ENCODE data around the gene LRRC41.
"Not testable (repeated sequence)": the region's sequence is repeated elsewhere in the genome, so short reads cannot be mapped to it uniquely, and the experiment has no call there.

The LRRC41 gene

DNA sequence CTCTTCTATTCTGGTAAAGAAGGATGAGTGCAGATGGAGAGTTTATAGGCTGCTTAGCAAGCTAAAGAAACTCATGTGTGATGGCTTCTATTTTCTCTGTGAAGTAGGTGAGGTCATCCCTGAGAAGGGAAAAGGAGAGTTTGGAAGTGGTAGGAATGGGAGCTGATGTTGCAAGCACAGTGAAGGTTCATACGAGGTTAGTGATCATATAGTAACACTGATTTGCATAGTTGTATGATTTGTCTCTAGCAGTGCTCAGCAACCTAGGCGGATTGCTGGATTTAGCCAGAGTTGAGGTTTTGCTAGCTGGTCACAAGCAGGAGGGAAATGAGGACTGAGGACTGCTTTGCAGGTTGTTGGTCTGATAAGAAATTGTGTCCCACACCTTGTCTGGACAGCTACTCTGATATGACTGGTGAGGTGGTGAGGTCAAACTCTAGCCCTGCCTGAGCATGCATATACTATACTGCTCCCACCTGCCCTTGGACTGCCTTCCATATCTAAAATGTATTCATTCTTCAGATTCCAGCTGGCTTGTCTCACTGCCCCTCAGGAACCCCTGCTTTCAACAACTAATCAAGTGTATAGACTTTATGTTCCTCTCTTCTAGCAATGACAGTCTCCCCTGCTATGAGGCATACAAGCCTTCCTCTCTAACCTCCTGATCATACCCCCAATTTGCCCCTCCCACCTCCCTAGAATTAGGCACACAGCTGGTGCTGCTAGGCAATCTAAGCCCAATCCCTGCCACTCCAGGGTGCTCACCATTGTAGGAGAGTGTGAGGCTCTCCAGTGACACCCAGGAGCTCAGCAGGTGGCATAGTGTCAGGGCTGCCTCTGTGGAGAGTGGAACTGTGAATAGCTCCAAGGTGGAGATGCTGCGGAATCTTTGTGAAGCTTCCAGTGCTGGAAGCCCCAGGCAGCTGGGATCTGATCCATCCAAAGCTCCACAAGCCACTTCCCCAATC lies 18.5 kb downstream of the LRRC41 start:
- no peak for DNase-seq

- no peak for DNase-seq
Measured at GRCh38 chr1:46284058-46284457, 19.4 kb downstream of the LRRC41 start.

DNA sequence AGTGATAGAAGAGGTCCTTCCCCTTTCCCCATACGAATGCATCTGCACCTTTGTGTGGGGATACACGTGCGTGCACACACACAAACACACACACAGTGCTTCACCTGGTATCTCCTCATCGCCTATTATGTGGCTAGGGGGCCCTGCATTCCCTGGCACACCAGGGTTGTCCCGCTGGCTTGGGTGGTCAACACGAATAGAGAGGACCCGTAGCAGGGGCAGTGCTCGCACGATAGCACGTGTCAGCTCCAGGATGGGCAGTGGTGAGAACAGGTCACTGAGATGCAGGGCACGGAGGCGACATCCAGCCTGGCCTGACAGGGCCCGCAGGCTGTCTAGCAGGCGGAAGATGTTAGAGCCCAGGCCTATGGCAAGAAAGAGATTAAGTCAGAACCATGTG lies 22.4 kb downstream of the LRRC41 start:
- no peak for DNase-seq

GRCh38 chr1:46280092-46280491 lies 23.3 kb downstream of the LRRC41 start:
- DNase-seq, result no peak

GRCh38 chr1:46278807-46279206 lies 24.6 kb downstream of the LRRC41 start:
- no peak for DNase-seq

GRCh38 chr1:46277658-46278373 lies 25.6 kb downstream of the LRRC41 start:
- no peak for DNase-seq

GRCh38 chr1:46275030-46275337 lies 28.4 kb downstream of the LRRC41 start:
- DNase-seq, result no peak

DNA sequence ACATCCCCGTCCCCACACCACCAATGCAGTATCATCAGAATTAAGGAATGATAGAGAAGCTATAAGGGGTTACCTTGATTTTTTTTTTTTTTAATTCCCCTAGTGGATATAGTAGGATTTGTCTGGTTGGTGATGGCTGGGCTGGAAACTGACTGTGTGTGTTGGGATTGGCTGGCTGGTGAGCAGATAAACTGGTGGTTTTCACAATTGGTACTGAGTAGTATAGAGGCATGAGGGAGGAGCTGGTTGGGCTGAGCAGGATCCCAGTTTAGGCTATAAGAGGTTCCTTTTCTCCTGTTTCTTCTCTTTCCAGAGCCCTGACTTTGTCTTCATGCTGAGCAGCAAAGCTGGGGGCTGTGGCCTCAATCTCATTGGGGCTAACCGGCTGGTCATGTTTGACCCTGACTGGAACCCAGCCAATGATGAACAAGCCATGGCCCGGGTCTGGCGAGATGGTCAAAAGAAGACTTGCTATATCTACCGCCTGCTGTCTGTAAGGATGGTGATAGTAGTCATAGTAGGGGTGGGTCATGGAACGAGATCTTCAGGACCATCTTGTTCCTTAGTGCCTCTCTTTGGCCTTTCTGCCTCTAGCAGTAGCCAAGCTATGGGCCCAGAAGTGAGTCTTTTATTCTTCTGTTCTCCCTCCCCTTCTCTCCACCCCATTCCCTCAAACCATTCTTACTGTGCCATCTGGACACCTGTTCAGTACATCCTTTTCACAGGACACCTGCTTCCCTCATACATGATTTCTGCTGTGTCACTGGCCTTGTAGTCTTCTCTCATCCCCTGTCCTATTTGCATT lies 29.0 kb downstream of the LRRC41 start:
- no peak for DNase-seq

DNA sequence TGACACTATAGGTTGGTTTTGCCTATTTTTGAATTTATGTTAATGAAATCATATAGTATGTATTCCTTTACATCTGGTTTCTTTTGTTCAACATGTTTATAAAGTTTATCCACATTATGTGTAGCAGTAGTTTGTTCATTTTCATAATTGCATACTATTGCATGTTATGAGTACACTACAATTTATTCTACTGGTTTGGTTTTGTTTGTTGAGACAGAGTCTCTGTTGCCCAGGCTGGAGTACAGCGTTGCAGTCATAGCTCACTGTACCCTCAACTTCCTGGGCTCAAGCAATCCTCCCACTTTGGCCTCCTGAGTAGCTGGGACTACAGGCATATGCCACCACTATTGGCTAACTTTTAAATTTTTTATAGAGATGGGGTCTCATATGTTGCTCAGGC lies 34.8 kb downstream of the LRRC41 start:
- DNase-seq, result no peak

DNA sequence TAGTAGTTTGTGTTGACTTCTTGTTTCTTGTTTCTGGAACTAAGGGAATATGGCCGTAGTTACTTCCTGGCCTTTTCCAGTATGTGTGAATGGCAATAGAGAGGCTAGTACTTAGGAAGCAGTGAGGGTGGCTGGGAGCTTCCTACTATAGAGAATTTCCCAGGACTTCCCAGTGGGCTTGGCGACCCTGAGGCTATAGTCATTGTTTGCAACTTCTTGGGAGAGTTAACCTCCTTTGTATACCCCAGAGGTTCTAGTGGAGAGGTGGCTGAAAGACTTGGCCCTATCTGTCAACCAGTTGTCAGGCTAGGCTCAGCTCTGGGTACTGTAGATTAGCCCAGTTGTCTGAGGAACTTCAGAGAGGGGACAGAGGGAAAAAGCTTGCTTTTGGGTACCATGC lies 40.3 kb downstream of the LRRC41 start:
- no peak for DNase-seq

DNA sequence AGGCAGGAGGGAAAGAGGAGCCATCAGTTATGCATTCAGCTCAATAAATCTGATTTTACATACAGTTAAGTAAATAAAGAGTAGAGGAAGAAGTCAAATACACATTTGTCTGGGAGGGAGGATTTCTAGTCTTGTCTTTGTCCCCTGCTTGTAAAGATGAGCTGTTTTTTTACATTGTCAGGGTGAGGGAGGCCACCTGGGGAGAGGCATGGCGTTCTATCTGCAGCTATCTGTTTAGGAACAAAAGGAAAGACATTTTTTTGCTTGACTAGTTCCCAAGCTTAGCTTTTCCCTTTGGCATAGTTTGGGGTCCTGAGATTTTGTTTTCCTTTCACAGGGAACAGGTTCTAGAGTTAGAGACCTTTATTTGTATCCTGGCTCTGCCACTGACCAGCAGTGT lies 40.9 kb downstream of the LRRC41 start:
- no peak for DNase-seq

- DNase-seq, result no peak
Measured at GRCh38 chr1:46256523-46256922, 46.9 kb downstream of the LRRC41 start.

- DNase-seq, result no peak
Measured at GRCh38 chr1:46254668-46255067, 48.7 kb downstream of the LRRC41 start.

GRCh38 chr1:46248122-46248920 lies 55.1 kb downstream of the LRRC41 start:
- no peak for DNase-seq

DNA sequence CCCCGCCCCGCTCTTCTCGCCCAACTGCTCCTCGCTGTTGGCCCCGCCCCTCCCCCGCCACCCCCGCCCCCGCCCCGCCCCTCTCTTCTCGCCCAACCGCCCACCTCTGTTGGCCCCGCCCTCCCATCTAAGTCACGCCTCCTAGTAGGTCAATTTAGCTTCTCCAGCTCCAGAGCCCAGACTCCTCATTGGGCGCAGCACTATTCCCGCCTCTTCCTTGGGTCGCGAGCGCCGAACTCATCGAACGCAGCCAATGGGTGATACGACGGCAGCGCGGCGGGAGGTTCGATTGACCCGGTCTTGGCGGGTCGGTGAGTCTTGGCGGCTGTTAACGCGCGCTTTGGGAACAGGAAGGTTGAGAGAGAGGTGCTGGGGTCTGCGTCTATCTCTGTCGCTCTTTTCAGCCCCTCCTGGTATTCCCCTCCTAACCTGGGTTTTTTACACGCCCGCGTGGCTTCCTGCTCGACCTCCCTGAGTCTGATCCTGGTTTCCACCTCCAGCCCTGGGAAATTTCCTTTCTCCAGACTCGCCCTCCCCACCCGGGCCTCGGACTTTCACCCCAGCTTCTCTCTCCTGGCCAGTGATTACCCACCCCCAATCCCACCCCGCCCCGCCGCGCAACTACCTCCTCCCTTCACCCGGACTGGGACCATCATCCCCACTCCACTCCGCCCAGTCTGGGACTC lies 55.8 kb downstream of the LRRC41 start, which contains the start of gene RAD54L:
Gene RAD54L, plus strand, starts transcription at position 328 of the 686 bp plus-strand sequence. CDS start 643 bp downstream, outside the sequence.
- peak; percentile 96 for DNase-seq

DNA sequence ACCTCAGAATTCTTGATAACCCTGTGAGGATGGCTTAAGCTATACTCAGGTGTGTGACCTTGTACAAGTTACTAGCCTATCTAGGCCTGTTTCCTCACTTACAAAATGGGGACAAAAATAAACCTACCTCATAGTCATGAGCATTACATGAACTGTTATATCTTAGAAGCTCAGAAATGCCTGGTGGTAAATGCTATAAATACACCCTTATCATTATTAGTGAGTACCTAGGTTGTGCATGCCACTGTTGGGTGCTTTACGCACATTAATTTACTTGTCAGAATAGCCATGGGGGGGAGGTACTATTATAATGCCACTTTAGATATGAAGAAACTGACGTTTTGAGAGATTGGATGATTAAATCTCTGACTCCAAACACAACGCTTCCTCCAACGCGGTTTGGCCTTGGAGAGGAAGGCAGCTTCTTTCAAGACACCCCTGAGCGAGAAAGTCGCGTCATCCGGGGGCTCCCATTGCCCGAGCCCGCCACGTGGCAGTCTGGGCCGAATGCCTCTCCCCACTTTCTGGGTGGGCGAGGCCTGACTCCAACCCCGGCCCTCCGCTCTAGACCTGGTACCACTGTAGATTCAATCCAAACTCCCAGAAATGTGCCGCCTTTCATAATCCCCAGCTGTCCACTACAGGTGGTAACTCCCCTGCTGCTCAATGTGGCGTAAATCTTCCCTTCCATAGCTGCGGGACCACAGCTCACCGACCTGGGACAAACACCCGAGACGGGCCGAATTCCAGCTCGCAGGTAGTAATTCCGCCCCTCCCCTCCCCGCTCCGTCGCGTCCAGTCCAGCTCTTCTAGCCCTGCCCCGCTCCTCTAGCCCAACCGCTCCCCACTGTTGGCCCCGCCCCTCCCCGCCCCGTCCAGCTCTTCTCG lies 56.6 kb downstream of the LRRC41 start:
- DNase-seq, result no peak

GRCh38 chr1:46246136-46246535 lies 57.3 kb downstream of the LRRC41 start:
- DNase-seq, result not testable (repeated sequence)

DNA sequence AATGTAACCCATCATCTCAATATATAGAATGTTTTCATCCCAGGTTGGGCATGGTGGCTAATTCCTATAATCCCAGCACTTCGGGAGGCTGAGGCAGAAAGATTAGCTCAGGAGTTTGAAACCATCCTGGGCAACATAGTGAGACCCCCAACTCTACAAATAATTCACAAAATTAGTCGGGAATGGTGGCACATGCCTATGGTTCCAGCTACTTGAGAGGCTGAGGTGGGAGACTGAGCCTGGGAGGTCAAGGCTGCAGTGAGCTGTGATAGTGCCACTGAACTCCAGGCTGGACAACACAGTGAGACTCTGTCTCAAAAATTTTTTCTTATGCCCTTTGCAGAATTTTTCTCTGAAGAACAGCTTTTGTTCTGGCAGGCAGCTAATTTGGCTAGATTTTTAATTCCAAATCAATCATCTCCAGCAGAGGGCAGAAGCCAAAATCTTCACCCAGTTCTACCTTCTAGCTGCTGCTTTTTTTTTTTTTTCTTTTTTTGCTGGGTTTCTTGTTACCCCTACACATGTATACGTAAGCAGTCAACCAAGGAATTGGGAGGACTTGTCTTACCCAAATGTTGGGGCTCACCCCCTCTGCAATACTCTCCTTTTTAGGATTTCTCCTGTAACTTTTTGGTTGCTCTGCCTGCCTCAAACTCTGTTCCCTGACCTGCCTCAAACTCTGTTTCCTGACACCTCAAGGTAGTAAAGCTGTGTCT lies 58.6 kb downstream of the LRRC41 start:
- DNase-seq, result no peak

DNA sequence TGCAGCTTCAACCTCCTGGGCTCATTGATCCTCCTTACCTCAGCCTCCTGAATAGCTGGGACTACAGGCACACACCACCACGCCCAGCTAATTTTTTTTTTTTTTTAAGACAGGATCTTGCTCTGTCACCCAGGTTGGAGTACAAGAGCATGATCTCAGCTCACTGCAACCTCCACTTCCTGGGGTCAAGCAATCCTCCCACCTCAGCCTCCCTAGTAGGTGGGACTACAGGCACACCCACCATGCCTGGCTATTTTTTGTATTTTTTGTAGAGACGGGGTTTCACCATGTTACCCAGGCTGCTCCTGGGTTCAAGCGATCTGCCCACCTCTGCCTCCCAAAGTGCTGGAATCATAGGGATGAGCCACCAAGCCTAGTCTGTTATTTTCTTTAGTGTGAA lies 59.6 kb downstream of the LRRC41 start:
- DNase-seq, result not testable (repeated sequence)

DNA sequence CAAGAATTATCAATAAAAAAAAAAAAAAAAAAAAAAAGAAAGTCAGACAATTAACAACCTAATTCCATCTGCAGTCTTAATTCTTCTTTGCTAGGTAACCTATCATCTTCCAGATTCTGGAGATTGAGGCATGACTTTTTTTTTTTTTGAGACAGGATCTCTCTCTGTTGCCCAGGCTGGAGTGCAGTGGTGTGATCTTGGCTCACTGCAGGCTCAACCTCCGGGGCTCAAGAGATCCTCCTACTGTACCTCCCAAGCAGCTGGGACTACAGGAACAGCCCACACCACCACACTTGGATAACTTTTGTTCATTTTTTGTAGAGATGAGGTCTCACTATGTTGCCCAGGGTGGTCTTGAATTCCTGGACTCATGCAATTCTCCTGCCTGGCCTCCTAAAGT lies 60.5 kb downstream of the LRRC41 start:
- DNase-seq, result no peak
